ENCODE results near the gene FAM110A.

Gene FAM110A

GRCh38 chr20:870758-871157 is 37.2 kb downstream of the FAM110A start:
- TF ChIP-seq FOXM1 (IDR thresholded peaks at IDR 0.05; ENCODE audit: borderline replicate concordance, low read depth) (no peak), EP300 (IDR thresholded peaks at IDR 0.05; ENCODE audit: borderline replicate concordance) (no peak), RAD21 (IDR thresholded peaks at IDR 0.05; ENCODE audit: low read depth) (no peak), CREB1 (IDR thresholded peaks at IDR 0.05; ENCODE audit: low read depth) (no peak), USF1 (IDR thresholded peaks at IDR 0.05) (no peak)

GRCh38 chr20:871436-871835 is 37.9 kb downstream of the FAM110A start:
- TF ChIP-seq ZBTB7A (IDR thresholded peaks at IDR 0.05; ENCODE audit: low read depth) = no peak
- TF ChIP-seq MAX (IDR thresholded peaks at IDR 0.05) = no peak
- no peak for TF ChIP-seq TEAD4 (IDR thresholded peaks at IDR 0.05)
- no peak for TF ChIP-seq USF1 (IDR thresholded peaks at IDR 0.05)
- no peak for TF ChIP-seq YY1 (IDR thresholded peaks at IDR 0.05; ENCODE audit: low read depth)
- no peak for TF ChIP-seq CEBPB (IDR thresholded peaks at IDR 0.05)
- TF ChIP-seq EGR1 (IDR thresholded peaks at IDR 0.05) = no peak
- no peak for TF ChIP-seq REST (IDR thresholded peaks at IDR 0.05; ENCODE audit: low read depth)
- no peak for TF ChIP-seq RAD21 (IDR thresholded peaks at IDR 0.05; ENCODE audit: low read depth)
- no peak for TF ChIP-seq EP300 (IDR thresholded peaks at IDR 0.05; ENCODE audit: borderline replicate concordance)

GRCh38 chr20:871948-872347 is 38.4 kb downstream of the FAM110A start:
- TF ChIP-seq CREB1 (IDR thresholded peaks at IDR 0.05; ENCODE audit: low read depth) = no peak
- no peak for TF ChIP-seq EP300 (IDR thresholded peaks at IDR 0.05; ENCODE audit: borderline replicate concordance)

- no peak for TF ChIP-seq EGR1 (IDR thresholded peaks at IDR 0.05)
- no peak for TF ChIP-seq NFIC (IDR thresholded peaks at IDR 0.05)
- no peak for TF ChIP-seq USF1 (IDR thresholded peaks at IDR 0.05)
- TF ChIP-seq MAX (IDR thresholded peaks at IDR 0.05) = no peak
- TF ChIP-seq FOXM1 (IDR thresholded peaks at IDR 0.05; ENCODE audit: borderline replicate concordance, low read depth) = no peak
- TF ChIP-seq TCF12 (IDR thresholded peaks at IDR 0.05; ENCODE audit: low read depth) = no peak
- TF ChIP-seq YY1 (IDR thresholded peaks at IDR 0.05; ENCODE audit: low read depth) = no peak
- no peak for TF ChIP-seq TAF1 (IDR thresholded peaks at IDR 0.05; ENCODE audit: low read depth)
- no peak for TF ChIP-seq EP300 (IDR thresholded peaks at IDR 0.05; ENCODE audit: borderline replicate concordance)
- TF ChIP-seq REST (IDR thresholded peaks at IDR 0.05; ENCODE audit: low read depth) = no peak
- no peak for TF ChIP-seq RAD21 (IDR thresholded peaks at IDR 0.05; ENCODE audit: low read depth)
Measured at GRCh38 chr20:872855-873520, 39.5 kb downstream of the FAM110A start.

GRCh38 chr20:873875-874607 is 40.5 kb downstream of the FAM110A start:
- TF ChIP-seq ZBTB7A (IDR thresholded peaks at IDR 0.05; ENCODE audit: low read depth) (no peak), TAF1 (IDR thresholded peaks at IDR 0.05; ENCODE audit: low read depth) (no peak), TEAD4 (IDR thresholded peaks at IDR 0.05) (no peak), REST (IDR thresholded peaks at IDR 0.05; ENCODE audit: low read depth) (no peak), NFIC (IDR thresholded peaks at IDR 0.05) (no peak)
